Keratinocyte (primary cell): ENCODE measurements around the gene KIF16B.
A peak's percentile ranks its signal among the peaks of the same experiment; 100 is the strongest.

Source experiments
- EZH2 ChIP-seq: IDR thresholded peaks from one replicate; pipeline ENCODE4 v1.6.1; 2012; ENCODE audit warnings: inconsistent platforms, mild to moderate bottlenecking, low read length, moderate library complexity
- TF ChIP-seq, protein P1 (sequence below), 3 experiments: IDR thresholded peaks in 1 of 3; conservative IDR thresholded peaks in 1 of 3; optimal IDR thresholded peaks in 1 of 3; 2 replicates in 2 of 3; 3 replicates in 1 of 3; pipeline versions ENCODE3 to v1.5.1; 2011; ENCODE audit warnings: low read length in 3 of 3, mild to moderate bottlenecking in 3 of 3, moderate library complexity in 2 of 3, control low read depth in 1 of 3, inconsistent platforms in 1 of 3; ENCODE audit not compliant: insufficient read depth in 2 of 3; ENCODE audit errors: extremely low read depth in 1 of 3

DNA sequence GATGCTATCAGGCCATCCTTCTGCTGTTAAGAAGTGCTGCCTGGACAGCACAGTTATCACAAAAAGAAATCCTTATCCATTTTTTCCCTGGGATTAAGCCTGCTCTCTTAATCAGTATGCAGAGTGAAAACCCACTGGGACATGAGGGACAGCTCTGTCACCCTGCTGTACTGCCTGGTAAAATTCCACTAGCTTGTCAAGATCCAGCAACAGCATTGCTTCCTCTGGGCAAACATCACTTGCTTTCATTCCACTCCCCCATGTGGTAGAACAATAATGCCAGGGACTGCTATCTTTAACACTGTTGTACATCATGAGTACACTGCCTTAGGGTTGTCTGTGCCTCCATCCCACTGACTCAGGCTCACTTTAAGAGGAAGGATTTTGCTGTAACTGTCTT is 331.3 kb downstream of the KIF16B start:
- TF ChIP-seq, protein P1, sequence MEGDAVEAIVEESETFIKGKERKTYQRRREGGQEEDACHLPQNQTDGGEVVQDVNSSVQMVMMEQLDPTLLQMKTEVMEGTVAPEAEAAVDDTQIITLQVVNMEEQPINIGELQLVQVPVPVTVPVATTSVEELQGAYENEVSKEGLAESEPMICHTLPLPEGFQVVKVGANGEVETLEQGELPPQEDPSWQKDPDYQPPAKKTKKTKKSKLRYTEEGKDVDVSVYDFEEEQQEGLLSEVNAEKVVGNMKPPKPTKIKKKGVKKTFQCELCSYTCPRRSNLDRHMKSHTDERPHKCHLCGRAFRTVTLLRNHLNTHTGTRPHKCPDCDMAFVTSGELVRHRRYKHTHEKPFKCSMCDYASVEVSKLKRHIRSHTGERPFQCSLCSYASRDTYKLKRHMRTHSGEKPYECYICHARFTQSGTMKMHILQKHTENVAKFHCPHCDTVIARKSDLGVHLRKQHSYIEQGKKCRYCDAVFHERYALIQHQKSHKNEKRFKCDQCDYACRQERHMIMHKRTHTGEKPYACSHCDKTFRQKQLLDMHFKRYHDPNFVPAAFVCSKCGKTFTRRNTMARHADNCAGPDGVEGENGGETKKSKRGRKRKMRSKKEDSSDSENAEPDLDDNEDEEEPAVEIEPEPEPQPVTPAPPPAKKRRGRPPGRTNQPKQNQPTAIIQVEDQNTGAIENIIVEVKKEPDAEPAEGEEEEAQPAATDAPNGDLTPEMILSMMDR (optimal IDR thresholded peaks at IDR 0.05 in 1 of 3, IDR thresholded peaks at IDR 0.05 in 1 of 3, conservative IDR thresholded peaks at IDR 0.05 in 1 of 3; ENCODE audit: extremely low read depth in 1 of 3, insufficient read depth in 2 of 3, low read length in 3 of 3) = peak in 1 of 3 experiments; percentile 15
- no peak for TF ChIP-seq EZH2
